ENCODE measurements around the gene AHNAK.

AHNAK gene

DNA sequence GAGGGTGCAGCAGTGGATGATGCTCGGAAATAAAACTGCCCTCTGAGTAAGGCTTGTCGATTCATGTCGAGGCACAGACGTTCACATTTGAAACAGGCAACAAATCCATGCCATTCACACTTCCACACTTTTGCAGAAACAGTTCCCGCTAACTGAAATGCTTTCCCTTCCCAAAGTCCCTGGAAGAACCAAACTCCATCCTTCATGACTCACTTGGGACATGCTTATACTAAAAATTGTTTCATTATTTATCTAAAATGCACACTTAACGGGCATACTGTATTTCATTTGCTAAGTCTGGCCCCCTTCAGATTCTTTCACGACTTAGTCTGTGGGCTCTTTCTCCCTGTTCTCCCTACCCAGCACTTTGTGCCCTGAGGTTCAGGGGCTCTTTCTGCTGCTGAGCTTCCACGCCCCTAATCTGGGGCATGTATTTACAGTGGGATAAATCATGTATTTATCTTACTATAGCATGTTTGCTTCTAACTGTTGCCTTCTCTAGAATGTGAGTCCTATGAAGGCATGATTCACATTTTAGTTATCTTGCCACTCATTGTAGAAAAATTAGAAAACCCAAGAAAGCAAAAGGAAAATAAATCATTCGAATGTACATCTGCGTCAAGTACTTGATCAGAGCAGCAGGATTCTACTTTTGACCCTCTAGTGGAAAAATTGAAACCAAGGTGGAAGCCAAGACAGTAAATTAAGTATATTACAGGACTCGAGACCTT, 115.3 kb downstream of the AHNAK start:
- DNase-seq (ENCODE audit: low read depth): no peak

DNA sequence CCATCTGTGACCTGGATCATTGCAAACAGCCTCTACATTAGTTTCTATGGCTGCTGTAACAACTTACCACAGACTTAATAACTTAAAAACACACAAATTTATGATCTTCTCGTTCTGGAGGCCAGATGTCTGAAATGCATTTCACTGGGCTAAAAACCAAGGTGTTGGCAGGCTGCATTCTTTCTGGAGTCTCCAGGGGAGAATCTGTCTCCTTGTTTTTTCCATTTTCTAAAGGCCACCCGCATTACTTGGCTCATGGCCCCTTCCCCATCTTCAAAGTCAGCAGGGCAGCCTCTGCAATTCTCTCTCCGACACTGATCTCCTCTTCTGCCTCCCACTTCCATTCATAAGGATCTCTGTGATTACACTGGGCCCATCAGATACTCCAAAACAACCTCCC, 116.2 kb downstream of the AHNAK start:
- no peak for DNase-seq (ENCODE audit: low read depth)

DNA sequence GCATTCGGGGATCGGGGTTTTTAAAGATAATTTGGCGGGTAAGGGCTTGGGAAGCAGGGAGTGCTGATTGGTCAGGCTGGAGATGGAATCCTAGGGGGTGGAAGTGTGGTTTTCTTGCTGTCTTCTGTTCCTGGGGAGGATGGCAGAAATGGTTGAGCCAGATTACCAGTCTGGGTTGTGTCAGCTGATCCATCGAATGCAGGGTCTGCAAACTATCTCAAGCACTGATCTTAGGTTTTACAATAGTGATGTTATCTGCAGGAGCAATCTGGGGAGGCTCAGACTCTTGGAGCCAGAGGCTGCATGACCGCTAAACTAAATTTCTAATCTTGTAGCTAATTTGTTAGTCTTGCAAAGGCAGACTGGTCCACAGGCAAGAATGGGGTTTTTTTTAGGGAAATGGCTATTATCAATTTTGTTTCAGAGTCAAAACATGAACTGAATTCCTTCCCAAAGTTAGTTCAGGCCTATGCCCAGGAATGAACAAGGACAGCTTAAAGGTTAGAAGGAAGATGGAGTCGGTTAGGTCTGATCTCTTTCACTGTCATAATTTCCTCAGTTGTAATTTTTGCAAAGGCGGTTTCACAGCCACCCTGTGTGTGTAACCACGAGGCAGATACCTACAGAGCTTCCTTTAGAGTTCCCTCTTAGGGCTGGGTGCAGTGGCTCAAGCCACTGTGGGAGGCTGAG, 117.6 kb downstream of the AHNAK start:
- no peak for DNase-seq (ENCODE audit: low read depth)

DNA sequence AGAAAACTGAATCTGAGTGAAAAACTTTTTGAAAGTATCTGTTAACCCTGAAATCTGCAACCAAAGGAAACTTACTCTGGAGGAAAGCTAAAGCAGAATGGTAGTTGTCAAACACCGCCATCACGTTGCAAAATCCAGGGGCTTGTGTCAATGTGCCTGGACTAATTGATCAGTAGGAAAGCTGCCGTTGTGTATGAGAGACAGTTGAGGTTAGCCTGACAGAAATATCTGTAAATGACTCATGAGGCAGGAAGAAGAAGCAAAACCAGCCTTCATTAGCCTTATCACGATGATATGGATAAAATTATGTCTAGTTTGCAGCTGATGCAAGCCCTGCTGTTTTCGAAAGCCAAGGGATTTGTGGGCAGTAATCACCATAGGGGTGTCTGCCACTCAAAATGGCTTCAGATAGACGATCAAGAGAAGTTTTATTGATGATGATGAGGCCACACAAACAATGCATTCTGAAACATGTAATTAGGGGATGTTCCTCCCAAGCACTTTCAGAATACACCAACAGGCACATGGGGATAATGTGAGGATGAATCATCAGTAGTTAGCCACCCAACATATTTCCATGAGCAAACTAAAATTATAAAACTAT, 118.9 kb downstream of the AHNAK start:
- DNase-seq (ENCODE audit: low read depth): no peak

DNA sequence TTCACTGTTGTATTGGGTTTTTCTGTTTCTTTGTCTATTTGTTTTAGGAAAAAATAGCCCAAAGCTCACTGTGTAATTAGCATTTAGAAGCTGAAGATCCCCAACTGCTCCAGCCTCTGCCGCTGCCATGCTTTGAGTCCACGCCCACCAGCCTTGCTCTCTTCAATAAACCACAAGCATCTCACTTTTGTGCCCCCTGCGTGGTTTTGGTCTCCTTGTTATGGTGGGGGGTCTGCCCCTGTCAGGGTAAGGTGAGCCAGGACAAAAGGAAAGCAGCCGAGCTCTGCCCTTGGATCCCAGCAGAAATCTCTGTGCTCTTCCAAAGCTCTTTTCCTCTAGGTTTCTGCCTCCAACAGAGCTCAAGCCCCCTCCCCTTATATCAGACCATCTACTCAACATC, 123.6 kb downstream of the AHNAK start:
- DNase-seq (ENCODE audit: low read depth): no peak

DNA sequence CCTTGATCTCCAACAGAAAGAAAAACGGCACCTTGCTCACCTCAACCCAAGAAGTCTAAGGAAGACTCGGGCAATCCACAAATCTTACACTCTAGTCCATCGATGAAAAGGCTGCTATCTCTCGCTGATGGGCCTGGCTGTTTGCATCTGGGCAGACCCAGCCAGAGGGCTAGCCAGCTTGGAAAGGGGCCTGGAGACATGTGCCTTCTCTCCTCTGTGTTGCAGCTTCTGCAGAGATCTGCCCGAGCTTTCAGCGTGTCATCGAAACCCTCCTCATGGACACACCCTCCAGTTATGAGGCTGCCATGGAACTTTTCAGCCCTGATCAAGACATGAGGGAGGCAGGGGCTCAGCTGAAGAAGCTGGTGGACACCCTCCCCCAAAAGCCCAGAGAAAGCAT, 124.6 kb downstream of the AHNAK start:
- DNase-seq (ENCODE audit: low read depth): no peak

DNA sequence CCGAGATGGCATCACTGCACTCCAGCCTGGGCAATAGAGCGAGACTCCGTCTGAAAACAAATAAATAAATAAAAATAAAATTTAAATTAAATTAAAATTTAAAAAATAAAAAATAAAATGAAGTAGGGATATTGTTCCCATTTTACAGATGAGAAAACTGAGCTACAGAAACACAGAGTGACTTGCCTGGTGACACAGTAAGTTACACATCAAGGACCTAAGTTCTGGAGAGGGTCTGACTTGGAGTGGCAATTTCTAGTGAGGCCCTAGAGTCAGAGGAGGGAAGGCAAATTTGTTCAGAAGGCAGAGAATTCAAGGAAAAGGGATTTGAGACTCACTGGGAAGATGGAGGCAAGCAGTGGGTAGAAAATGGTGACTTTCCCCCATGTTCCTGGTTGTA, 125.7 kb downstream of the AHNAK start:
- no peak for DNase-seq (ENCODE audit: low read depth)

DNA sequence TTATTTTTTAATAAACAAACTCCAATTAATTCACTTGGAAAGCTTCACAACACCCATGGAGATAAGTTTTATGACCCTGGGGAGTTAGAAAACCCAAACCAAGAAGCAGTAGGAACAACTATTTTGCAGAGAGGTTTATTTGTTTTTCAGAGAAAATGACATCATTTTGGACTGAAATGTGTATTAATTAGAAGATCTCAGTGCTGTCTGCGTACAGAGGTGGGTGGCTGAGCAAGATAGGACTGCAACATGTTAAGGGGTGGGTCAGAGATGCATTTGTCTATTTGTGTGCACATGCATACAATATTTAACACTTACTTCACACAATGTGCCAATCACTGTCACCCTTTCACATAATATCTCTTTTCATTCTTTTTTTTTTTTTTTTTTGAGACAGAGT, 126.7 kb downstream of the AHNAK start:
- DNase-seq (ENCODE audit: low read depth): no peak

DNA sequence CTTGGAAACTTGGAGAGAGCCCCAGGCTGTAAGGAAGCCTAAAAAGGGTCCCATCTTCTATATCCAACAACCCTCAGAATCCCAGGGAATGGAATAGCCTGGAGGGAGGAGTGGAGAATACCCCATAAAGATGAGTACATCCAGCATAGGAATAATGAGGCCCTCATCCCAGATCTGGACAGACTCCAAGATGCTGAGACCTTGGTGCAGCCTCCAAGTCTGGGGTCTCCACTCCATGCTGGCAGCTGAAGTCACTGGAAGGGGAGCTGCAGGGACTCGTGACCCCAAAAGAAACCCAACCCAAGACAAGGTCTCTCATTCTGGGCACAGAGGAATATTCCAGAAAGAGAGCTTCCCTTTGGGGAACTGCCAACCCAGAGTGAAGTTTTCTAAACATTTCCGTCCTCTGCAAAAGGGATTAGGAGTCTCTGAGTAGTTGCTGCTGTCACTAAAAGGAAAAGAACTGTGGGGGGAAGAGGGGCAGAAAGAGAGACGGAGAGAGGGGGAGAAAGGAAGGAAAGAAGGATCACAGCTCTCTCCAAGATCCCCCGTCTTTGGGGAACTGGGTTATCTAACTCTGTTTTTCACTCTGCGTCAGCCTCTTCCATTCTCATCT, 127.2 kb downstream of the AHNAK start:
- no peak for DNase-seq (ENCODE audit: low read depth)

DNA sequence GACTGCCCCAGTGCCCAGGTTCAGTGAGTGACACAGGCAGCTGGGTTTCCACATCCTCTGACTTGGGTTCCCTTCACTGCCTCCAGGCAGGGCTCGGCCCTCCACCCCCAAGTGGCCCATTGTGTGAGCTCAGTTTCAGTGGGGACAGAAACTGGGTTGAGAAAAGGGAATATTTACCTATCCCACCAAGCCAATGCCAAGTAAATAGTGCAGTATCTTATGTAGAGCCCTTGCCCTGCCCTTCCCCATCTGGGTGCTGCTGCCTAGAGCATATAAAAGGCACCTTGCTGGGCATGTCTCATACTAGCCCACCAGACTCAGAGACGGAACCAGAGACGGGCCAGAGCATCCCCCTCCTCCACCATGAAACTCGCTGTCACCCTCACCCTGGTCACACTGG, 127.9 kb downstream of the AHNAK start, which contains the start of gene SCGB1A1:
Gene SCGB1A1, plus strand, starts transcription at position 301 of the 400 bp plus-strand sequence. Its CDS starts 63 bp downstream, at position 364.
- no peak for DNase-seq (ENCODE audit: low read depth)

DNA sequence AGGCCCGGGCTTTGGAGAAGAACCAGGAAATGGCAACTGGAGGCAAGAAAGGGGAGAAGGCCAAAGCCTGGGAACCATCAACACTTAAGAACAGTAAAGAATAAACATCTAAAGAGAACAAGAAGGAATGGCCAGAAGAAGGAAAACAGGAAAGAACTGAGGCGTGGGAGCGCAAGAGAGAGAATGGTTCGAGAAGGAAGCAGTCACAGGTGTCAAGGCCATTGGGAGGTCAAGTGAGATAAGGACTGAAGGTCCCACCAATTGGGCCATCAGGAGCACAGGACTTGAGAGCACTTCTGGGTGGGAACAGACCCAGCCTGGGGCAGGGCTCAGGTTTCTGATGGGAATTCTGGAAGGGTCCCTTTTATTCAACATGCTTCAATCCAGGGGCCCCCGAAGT, 128.5 kb downstream of the AHNAK start:
- no peak for DNase-seq (ENCODE audit: low read depth)

DNA sequence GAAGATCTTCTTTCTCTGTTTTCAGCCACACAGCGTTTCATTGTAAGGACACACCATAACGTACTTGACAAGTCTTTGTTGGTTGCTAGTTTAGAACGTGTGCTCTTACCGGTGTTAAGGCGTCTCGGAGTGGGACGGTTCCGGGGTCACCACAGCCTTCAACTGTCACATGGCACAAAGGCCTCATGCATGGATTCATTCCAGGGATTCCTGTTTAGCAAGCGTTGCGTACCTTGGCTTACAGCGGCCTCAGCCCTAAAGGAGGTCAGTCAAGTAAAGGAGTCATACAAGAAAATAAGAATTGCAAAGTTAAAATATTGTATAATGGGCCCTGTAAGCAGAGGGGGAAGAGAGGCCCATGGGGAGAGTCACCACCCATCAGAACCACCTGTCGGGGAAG, 130.0 kb downstream of the AHNAK start:
- DNase-seq (ENCODE audit: low read depth): no peak

DNA sequence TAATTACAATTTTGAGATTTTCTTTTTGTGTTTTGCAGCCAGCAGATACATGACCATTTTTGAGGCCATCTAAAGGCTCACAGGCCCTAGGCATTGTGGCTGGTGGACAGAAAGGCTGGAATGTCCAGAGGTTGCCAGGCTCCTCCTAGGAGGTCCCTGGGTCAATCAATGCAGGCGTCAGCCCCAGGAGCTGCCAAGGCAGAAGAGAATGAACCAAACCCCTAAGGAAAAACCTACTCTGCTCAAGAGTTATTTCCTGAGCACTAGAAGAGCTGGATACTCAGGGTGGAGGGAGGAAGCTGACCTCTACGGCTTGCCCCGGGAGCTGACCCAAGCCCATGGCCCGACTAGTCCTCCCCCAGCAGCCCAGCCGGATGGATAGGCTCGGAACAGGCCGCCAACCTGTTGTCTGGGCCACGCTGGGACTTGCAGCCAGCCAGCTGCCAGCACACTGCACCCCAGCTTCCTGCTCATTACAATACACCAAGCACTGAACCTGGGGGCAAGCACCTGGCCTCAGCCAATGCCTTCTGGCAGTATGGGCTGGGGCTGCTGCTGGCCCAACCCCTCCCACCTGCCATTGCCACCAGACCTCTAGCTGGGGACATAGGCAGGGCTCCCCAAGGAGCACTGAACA, 133.4 kb downstream of the AHNAK start:
- no peak for DNase-seq (ENCODE audit: low read depth)

DNA sequence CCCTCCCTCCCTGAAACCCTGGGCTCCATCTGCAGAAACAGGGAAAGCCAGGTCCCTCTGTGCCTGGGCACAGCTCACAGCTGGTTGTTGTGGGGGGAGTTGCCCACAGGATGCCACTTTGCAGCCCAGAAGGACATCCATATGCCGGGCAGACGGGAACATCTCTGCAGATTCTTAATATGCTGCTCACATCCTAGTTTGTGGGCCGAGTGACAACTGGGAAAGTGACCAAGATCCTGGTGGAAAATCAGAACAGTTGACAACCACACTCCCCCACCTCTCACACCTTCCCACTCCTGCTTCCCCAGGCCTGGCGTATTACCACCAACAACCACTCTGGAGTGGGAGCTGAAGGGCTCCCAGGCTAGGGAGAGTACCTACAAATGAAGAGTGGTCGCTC, 135.1 kb downstream of the AHNAK start:
- DNase-seq (ENCODE audit: low read depth): no peak

DNA sequence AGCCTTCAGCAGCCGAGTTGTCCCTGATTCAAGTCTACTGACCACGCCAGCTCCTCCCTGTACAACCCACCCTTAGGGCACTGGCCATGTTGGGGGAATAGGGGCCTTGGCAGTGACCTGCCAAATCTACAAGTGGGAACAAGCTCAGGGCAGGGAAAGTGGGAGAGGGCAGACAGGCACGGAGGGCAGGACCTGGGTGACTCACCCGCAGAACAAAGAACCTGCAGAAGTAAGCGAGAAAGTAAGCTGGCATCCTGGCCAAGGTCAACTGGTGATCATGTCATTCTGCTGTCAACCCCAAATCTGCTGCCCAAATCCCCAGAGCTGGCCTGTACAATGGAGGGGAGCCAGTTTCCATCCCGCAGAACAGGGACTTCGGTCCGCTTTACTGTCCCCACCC, 135.6 kb downstream of the AHNAK start:
- DNase-seq (ENCODE audit: low read depth): no peak

DNA sequence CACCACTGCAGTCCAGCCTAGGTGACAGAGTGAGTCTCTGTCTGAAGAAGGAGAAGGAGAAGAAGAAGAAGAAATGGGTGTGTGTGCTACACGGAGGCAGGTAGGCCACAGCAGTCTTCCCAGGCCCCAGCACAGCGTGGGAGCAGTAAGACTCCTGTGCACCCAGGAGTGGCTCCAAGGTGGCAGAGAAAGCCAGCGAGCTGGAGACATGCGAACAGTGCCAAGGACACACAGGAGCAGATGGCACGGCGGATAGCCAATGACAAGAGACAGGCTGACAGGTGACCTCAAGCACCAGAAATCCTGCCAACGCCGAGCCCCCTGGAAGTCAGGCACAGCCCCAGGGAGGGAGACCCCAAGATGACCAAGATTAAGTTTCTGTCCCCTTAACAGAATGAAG, 136.8 kb downstream of the AHNAK start:
- DNase-seq (ENCODE audit: low read depth): no peak

DNA sequence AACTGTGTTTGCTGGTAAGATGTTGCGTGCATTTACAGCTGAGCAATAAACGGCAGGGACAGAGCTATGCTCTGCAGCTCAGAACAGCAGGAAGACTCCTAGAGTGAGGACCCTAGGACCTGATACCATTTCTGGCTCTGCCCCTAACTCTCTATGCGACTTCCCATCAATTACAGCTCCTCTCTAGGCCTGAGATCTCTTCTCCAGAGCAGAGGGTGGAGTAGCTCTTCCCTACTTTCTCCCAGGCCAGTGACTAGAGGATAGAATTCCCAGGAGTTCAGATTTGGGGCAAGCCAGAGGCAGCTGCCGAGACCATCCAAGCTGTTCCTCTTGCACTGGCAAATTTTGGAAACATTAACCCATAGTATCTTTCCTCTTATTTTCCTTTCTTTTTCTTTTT, 140.6 kb downstream of the AHNAK start:
- no peak for DNase-seq (ENCODE audit: low read depth)

DNA sequence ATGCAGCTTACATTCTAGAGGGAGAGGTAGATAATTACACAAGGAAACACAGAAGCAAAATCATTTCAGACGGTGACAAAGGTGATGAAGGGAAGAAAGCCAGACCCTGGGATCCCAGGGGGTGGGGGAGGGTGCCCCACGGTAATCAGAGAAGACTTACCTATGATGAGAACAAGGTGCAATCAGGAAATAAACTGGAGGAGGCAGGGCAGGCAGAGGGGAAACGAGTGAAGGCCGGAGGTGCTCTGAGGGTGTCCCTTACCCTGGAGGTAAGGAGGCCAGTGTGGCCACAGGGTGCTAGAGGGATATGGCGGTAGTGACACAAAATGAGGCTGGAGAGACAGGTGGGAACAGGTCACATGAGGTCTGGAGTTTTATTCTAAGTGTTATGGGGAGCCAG, 141.7 kb downstream of the AHNAK start:
- DNase-seq (ENCODE audit: low read depth): no peak

DNA sequence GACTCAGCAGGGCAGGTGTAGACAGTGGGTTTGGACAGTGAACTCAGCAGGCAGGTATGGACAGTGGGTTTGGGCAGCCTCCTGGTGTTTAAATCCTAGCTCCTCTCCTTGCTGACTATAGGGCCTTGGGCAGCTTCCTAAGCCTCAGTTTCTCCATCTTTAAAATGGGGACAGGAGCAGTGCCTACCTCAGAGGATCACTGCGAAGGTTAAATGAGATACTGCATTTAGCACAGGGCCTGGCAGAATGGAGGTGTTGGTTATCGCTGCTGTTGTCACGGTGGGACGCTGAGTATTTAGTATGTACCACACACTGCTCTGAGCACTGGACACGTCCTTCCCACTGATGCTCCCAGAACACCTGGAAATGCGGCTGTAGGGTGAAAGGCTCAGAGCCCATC, 142.2 kb downstream of the AHNAK start:
- no peak for DNase-seq (ENCODE audit: low read depth)

DNA sequence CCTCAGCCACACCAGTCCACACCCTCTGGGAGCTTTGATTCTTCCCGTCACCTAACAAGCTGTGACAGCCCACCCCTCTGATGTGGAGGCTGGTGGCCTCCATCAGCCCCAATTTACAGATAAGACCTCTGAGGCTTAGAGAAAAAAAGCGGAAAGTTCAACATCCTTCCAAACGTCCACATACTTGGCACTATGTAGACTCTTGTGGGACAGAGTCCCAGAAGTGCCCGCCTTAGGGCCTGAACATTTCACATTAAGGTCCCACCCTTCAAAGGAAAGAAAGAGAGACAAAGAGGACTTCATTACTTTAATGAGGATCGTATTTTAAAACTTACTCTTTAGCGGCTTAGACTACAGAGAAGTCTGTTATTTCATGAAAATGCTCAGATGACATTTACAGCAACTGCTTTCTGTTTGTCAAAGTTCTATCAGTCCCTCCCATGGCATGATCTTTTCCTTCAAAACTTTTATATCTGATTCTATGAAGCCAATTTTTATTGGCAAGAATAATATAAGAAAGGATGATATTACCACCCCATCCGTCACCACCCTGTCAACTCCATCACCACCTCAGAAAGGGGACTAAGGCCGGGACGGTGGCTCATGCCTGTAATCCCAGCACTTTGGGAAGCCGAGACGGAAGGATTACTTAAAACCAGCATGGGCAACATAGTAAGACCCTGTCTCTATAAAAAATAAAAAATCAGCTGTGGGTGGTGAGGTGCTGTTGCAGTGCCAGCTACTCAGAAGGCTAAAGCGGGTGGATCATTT, 143.5 kb downstream of the AHNAK start:
- no peak for DNase-seq (ENCODE audit: low read depth)

DNA sequence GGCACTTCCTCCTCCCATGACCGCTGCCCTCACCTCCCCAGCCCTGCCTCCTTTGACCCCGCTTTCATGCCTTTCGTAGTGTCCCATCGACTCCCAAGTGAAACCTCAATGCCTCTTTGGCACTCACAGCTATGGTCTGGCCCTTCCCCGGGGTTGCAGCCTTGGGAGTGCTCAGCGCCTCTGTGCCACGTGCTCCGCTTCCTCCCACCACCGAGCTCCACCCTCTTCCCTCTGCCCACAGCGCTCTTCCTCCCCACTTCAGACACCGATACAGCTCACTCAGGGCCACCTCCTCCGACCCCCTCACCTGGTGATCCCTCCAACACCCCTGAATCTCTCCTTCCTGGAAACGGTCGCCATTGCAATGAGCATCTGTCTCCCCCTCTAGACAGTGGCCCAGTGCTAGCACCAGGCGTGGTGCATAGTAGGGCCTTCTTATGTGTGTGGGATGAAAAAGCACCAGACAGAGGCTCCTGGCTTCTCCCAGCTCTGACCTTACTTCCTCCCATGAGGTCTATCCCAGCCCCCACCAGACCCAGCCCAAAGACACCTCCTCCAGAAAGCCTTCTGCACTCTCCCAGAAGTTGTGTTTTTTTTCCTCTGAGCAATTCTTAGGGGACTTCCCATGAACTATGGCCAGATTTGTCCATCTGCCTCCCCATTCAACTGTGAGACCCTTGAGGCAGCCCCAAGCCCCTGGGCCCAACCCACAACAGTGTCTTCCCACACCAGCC, 144.2 kb downstream of the AHNAK start:
- peak; percentile 50 for DNase-seq (ENCODE audit: low read depth)
